Fibroblast of lung (primary cell): ENCODE data around the gene STPG3.

ENCODE experiments used
- EZH2 ChIP-seq: IDR thresholded peaks from 2 replicates; pipeline ENCODE4 v1.5.1; 2012; ENCODE audit warnings: low read length, control low read depth, mild to moderate bottlenecking; ENCODE audit errors: missing control alignments
- TF ChIP-seq, protein P1 (sequence below), 2 donors: IDR thresholded peaks in 1 of 2; conservative IDR thresholded peaks in 1 of 2; 1 replicate in 1 of 2; 2 replicates in 1 of 2; pipeline ENCODE4 v1.5.1; 2011 to 2012; ENCODE audit warnings: low read length in 2 of 2, control low read depth in 1 of 2, inconsistent platforms in 1 of 2, low read depth in 1 of 2, mild to moderate bottlenecking in 1 of 2

DNA sequence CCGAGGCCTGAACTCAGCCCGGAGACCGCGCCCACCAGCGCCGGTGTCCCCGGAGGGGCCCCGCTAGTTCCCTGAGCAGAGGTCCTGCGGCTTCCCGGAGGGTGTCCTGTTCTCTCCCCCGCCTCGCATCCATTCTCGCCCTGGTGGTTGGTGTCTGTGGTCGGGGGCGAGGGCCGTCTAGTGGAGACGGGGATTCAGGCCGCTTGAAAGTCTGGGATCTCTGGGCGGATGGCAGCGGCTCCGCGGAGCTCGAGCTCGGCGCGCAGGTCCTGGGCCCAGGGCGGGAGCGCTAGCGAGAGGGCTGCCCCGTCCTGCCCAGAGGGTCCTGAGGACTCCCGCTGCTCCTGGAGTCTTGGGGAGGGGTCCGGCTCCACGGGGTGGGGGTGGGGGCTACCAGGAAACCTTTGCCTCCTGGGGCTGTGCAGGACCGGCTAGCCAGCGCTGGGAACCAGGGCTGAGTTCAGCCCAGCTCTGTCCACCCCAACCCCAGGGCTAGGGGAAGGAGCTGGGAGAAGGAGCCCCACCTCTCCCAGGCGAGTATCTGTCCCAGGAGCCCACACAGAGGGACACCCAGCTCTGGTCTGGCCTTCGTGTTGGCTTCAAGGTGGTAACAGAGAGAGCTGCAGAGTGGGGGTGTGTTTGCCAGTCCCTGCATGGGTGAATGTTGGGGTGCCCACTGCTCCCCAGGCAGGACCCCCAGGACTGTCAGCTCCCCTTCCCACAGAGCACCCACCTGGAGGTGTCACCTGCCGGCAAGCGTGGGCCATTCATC is 30.4 kb downstream of the STPG3 start:
- TF ChIP-seq, protein P1, sequence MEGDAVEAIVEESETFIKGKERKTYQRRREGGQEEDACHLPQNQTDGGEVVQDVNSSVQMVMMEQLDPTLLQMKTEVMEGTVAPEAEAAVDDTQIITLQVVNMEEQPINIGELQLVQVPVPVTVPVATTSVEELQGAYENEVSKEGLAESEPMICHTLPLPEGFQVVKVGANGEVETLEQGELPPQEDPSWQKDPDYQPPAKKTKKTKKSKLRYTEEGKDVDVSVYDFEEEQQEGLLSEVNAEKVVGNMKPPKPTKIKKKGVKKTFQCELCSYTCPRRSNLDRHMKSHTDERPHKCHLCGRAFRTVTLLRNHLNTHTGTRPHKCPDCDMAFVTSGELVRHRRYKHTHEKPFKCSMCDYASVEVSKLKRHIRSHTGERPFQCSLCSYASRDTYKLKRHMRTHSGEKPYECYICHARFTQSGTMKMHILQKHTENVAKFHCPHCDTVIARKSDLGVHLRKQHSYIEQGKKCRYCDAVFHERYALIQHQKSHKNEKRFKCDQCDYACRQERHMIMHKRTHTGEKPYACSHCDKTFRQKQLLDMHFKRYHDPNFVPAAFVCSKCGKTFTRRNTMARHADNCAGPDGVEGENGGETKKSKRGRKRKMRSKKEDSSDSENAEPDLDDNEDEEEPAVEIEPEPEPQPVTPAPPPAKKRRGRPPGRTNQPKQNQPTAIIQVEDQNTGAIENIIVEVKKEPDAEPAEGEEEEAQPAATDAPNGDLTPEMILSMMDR (conservative IDR thresholded peaks at IDR 0.05 in 1 of 2, IDR thresholded peaks at IDR 0.05 in 1 of 2; ENCODE audit: low read depth in 1 of 2, low read length in 2 of 2), result no peak
- no peak for TF ChIP-seq EZH2
